ENCODE measurements around the gene ANKS1B. TPM values are rescaled to one million over a fixed set of nuclear protein-coding genes. Genes with fewer than 3 reads are reported as not detected.

Gene ANKS1B
- total RNA-seq, 2 experiments from 2014 or later, result not detected

DNA sequence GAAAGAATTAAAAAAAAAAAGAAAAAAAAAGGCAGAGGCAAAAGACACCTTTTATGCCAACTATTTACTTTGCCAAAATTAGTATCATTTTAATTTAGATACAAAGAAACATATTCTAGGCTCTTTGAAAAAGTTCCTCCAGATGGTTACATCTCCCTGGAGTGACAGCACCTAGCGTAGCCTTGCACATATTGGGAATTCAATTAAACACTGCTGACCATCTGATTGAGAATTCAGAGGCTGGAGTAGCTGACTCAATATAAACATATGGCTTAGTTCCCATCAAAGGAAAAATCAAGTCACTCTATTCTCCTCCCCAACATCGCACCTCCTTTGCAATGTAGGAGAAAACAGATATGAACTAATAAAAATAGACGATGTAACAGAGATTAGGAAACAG is 36.4 kb downstream of the ANKS1B start:
- H3K27me3 Mint-ChIP-seq (ENCODE audit: low read depth), result no peaks in the 10 kb centered on the region
- no peaks in the 10 kb centered on the region for H3K4me1 Mint-ChIP-seq (ENCODE audit: low read depth)
- DNase-seq, result no peak
- CTCF ChIA-PET, result interaction anchor here (0.6 kb wide), 1 partner anchor 1397 kb away, joined by 4 read pairs; no protein-coding TSS in a partner anchor
- intact Hi-C loops (cut with micrococcal nuclease), result no loop called here
- no peak overlapping the region for H3K27ac Mint-ChIP-seq
- H3K36me3 Mint-ChIP-seq (ENCODE audit: low read depth), result no peaks in the 10 kb centered on the region
- H3K9me3 Mint-ChIP-seq, result no peaks in the 10 kb centered on the region
- H3K4me3 Mint-ChIP-seq, result no peak overlapping the region

- no peak overlapping the region for H3K27ac Mint-ChIP-seq
- no peak overlapping the region for H3K4me3 Mint-ChIP-seq
- no peaks in the 10 kb centered on the region for H3K4me1 Mint-ChIP-seq (ENCODE audit: low read depth)
- H3K27me3 Mint-ChIP-seq (ENCODE audit: low read depth), result no peaks in the 10 kb centered on the region
- CTCF ChIA-PET, result no interaction called here
- no peaks in the 10 kb centered on the region for H3K36me3 Mint-ChIP-seq (ENCODE audit: low read depth)
- intact Hi-C loops (cut with micrococcal nuclease), result no loop called here
- DNase-seq, result no peak
- no peaks in the 10 kb centered on the region for H3K9me3 Mint-ChIP-seq
Observed at GRCh38 chr12:99946131-99946530, 38.6 kb downstream of the ANKS1B start.

DNA sequence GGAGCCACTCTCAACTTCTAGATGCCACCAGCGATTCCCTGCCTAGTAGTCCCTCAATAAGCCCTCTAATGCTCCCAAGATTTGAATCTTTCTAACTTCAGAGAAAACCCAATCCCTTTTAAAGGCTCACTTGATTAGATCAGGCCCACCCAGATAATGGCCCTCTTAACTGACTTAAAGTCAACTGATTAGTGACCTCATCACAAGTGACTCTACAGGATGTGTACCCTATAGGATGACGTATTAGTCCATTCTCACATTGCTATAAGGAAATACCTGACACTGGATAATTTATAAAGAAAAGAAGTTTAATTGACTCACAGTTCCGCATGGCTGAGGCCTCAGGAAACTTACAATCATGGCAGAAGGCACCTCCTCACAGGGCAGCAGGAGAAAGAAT is 49.1 kb downstream of the ANKS1B start:
- CTCF ChIA-PET, result no interaction called here

DNA sequence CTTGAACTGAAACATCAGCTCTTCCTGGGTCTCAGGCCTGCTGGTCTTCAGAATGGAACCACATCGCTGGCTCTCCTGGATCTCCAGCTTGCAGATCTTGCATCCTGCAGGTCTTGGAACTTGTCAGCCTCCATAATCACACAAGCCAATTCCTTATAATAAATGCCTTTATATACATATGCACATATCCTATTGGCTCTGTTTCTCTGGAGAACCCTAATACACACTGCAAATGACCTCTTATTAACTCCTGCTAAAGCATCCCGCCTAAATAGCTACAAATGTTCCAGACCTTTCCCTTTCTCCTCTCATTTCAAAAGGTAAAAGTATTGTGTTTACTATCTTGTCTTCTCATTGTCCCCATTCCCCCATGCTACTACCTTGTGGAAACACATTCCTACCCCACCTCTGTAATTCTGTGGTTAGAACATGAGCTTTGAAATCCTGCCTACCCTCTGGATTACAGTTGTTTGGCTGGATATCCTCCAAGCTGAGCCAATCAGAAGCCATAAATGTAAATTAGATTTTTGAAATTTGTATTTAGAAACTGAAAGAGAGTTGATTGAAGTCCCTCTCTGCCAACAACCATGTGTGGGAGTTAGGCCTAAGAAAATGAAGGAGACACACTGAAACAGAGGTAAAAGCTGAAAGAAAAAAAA is 58.1 kb downstream of the ANKS1B start:
- no peaks in the 10 kb centered on the region for H3K36me3 Mint-ChIP-seq (ENCODE audit: low read depth)
- intact Hi-C loops (cut with micrococcal nuclease), result no loop called here
- no peak for DNase-seq
- H3K4me3 Mint-ChIP-seq, result no peak overlapping the region
- H3K27me3 Mint-ChIP-seq (ENCODE audit: low read depth), result no peaks in the 10 kb centered on the region
- CTCF ChIA-PET, result no interaction called here
- H3K9me3 Mint-ChIP-seq, result peaks cover 2% of the 10 kb centered on the region
- H3K27ac Mint-ChIP-seq, result no peak overlapping the region
- H3K4me1 Mint-ChIP-seq (ENCODE audit: low read depth), result no peaks in the 10 kb centered on the region

More for the DNA sequence above, 49.1 kb downstream of the ANKS1B start:
- no peak for DNase-seq
- no peaks in the 10 kb centered on the region for H3K27me3 Mint-ChIP-seq (ENCODE audit: low read depth)
- no peak overlapping the region for H3K27ac Mint-ChIP-seq
- intact Hi-C loops (cut with micrococcal nuclease), result no loop called here
- H3K4me1 Mint-ChIP-seq (ENCODE audit: low read depth), result no peaks in the 10 kb centered on the region
- H3K4me3 Mint-ChIP-seq, result no peak overlapping the region
- peaks cover 2% of the 10 kb centered on the region for H3K9me3 Mint-ChIP-seq
- H3K36me3 Mint-ChIP-seq (ENCODE audit: low read depth), result no peaks in the 10 kb centered on the region

DNA sequence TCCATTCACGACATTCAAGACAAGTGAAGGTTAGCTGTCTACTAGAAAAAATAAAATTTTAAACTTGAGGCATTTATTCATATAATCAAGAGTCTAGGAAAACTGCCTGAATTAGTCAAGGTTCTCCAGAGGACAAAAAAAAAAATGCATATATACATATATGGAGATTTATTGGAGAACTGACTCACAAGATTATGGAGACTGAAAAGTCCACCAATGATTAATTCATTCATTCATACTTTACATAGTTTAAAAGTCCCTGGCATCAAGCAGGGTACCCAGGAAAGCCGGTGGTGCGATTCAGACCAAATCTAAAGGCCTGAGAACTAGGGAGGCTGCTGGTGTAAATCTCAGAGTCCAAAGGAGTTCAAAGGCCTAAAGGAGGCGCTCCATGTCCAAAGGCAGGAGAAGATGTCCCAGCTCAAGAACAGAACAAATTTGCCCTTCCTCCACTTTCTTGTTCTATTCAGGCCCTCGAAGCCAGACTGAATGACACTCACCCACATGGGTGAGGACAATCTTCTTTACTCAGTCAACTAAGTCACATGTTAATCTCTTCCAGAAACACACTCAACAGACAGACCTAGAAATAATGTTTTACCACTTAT is 64.3 kb downstream of the ANKS1B start:
- intact Hi-C loops (cut with micrococcal nuclease), result no loop called here
- Mint-ChIP-seq H3K4me1 (ENCODE audit: low read depth) (no peaks in the 10 kb centered on the region), H3K27ac (no peak overlapping the region), H3K36me3 (ENCODE audit: low read depth) (no peaks in the 10 kb centered on the region), H3K4me3 (no peak overlapping the region), H3K9me3 (no peaks in the 10 kb centered on the region), H3K27me3 (ENCODE audit: low read depth) (no peaks in the 10 kb centered on the region)
- CTCF ChIA-PET, result no interaction called here
- no peak for DNase-seq

GRCh38 chr12:99917711-99918402 is 66.9 kb downstream of the ANKS1B start:
- CTCF ChIA-PET, result no interaction called here
- no peaks in the 10 kb centered on the region for H3K4me1 Mint-ChIP-seq (ENCODE audit: low read depth)
- H3K27ac Mint-ChIP-seq, result no peak overlapping the region
- no peaks in the 10 kb centered on the region for H3K27me3 Mint-ChIP-seq (ENCODE audit: low read depth)
- intact Hi-C loops (cut with micrococcal nuclease), result no loop called here
- DNase-seq, result no peak
- H3K36me3 Mint-ChIP-seq (ENCODE audit: low read depth), result no peaks in the 10 kb centered on the region
- no peak overlapping the region for H3K4me3 Mint-ChIP-seq
- H3K9me3 Mint-ChIP-seq, result no peaks in the 10 kb centered on the region

GRCh38 chr12:99916555-99916954 is 68.2 kb downstream of the ANKS1B start:
- no peaks in the 10 kb centered on the region for H3K4me1 Mint-ChIP-seq (ENCODE audit: low read depth)
- H3K4me3 Mint-ChIP-seq, result no peak overlapping the region
- DNase-seq, result no peak
- H3K27ac Mint-ChIP-seq, result no peak overlapping the region
- intact Hi-C loops (cut with micrococcal nuclease), result no loop called here
- H3K36me3 Mint-ChIP-seq (ENCODE audit: low read depth), result no peaks in the 10 kb centered on the region
- H3K9me3 Mint-ChIP-seq, result no peaks in the 10 kb centered on the region
- no peaks in the 10 kb centered on the region for H3K27me3 Mint-ChIP-seq (ENCODE audit: low read depth)
- CTCF ChIA-PET, result no interaction called here

GRCh38 chr12:99915251-99916082 is 69.3 kb downstream of the ANKS1B start:
- Mint-ChIP-seq H3K27me3 (ENCODE audit: low read depth) (no peaks in the 10 kb centered on the region), H3K36me3 (ENCODE audit: low read depth) (no peaks in the 10 kb centered on the region), H3K27ac (no peak overlapping the region), H3K9me3 (no peaks in the 10 kb centered on the region), H3K4me1 (ENCODE audit: low read depth) (no peaks in the 10 kb centered on the region), H3K4me3 (no peak overlapping the region)
- CTCF ChIA-PET, result no interaction called here
- no peak for DNase-seq
- intact Hi-C loops (cut with micrococcal nuclease), result no loop called here

DNA sequence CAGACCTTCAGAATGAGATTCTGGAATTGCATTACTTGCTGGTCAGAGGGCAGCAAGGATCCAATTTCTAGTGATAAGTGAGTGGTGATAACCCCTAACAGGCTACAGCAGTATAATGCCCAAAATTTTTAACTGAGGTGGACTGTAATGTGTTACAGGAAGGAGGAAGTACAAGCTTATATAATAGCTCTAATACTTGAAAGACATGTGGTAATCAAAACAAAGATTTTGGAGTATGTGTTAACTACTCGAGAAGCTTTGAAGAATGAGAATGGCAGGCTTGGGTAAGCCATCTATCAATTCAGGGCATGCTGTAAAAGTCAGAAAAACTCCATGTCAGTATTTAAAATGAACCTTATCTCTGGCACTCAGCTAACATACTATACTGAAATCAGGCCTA is 70.5 kb downstream of the ANKS1B start:
- H3K4me1 Mint-ChIP-seq (ENCODE audit: low read depth), result no peaks in the 10 kb centered on the region
- no peak for DNase-seq
- H3K36me3 Mint-ChIP-seq (ENCODE audit: low read depth), result no peaks in the 10 kb centered on the region
- CTCF ChIA-PET, result interaction anchor here (0.6 kb wide), 1 partner anchor 35 kb away, joined by 3 read pairs; no protein-coding TSS in a partner anchor
- no peaks in the 10 kb centered on the region for H3K27me3 Mint-ChIP-seq (ENCODE audit: low read depth)
- H3K27ac Mint-ChIP-seq, result no peak overlapping the region
- intact Hi-C loops (cut with micrococcal nuclease), result no loop called here
- no peaks in the 10 kb centered on the region for H3K9me3 Mint-ChIP-seq
- no peak overlapping the region for H3K4me3 Mint-ChIP-seq

GRCh38 chr12:99911967-99912366 is 72.8 kb downstream of the ANKS1B start:
- H3K27ac Mint-ChIP-seq, result no peak overlapping the region
- H3K4me1 Mint-ChIP-seq (ENCODE audit: low read depth), result no peaks in the 10 kb centered on the region
- intact Hi-C loops (cut with micrococcal nuclease), result no loop called here
- H3K4me3 Mint-ChIP-seq, result no peak overlapping the region
- H3K27me3 Mint-ChIP-seq (ENCODE audit: low read depth), result no peaks in the 10 kb centered on the region
- H3K9me3 Mint-ChIP-seq, result no peaks in the 10 kb centered on the region
- CTCF ChIA-PET, result no interaction called here
- no peaks in the 10 kb centered on the region for H3K36me3 Mint-ChIP-seq (ENCODE audit: low read depth)
- DNase-seq, result no peak

GRCh38 chr12:99911081-99911480 is 73.7 kb downstream of the ANKS1B start:
- DNase-seq, result no peak
- CTCF ChIA-PET, result no interaction called here
- Mint-ChIP-seq H3K4me3 (no peak overlapping the region), H3K27me3 (ENCODE audit: low read depth) (no peaks in the 10 kb centered on the region), H3K27ac (no peak overlapping the region), H3K36me3 (ENCODE audit: low read depth) (no peaks in the 10 kb centered on the region), H3K9me3 (no peaks in the 10 kb centered on the region), H3K4me1 (ENCODE audit: low read depth) (no peaks in the 10 kb centered on the region)
- intact Hi-C loops (cut with micrococcal nuclease), result no loop called here

GRCh38 chr12:99910342-99910741 is 74.4 kb downstream of the ANKS1B start:
- Mint-ChIP-seq H3K9me3 (no peaks in the 10 kb centered on the region), H3K4me3 (no peak overlapping the region), H3K27ac (no peak overlapping the region), H3K27me3 (ENCODE audit: low read depth) (no peaks in the 10 kb centered on the region), H3K36me3 (ENCODE audit: low read depth) (no peaks in the 10 kb centered on the region), H3K4me1 (ENCODE audit: low read depth) (no peaks in the 10 kb centered on the region)
- CTCF ChIA-PET, result no interaction called here
- intact Hi-C loops (cut with micrococcal nuclease), result no loop called here
- DNase-seq, result no peak

All from activated naive CD4-positive, alpha-beta T cell treated with anti-CD3 and anti-CD28 coated beads for 36 hours (primary cell).